HG02973 (cell line): ENCODE results near the gene PCF11.
"Not testable (repeated sequence)": the region's sequence is repeated elsewhere in the genome, so short reads cannot be mapped to it uniquely, and the experiment has no call there.

Experiments used
- ATAC-seq: cut with Tn5 transposase; IDR thresholded peaks from one replicate; pipeline ENCODE4 v1.9.1; 2021; ENCODE audit warnings: moderate library complexity; ENCODE audit not compliant: unreplicated experiment

Gene PCF11, protein sequence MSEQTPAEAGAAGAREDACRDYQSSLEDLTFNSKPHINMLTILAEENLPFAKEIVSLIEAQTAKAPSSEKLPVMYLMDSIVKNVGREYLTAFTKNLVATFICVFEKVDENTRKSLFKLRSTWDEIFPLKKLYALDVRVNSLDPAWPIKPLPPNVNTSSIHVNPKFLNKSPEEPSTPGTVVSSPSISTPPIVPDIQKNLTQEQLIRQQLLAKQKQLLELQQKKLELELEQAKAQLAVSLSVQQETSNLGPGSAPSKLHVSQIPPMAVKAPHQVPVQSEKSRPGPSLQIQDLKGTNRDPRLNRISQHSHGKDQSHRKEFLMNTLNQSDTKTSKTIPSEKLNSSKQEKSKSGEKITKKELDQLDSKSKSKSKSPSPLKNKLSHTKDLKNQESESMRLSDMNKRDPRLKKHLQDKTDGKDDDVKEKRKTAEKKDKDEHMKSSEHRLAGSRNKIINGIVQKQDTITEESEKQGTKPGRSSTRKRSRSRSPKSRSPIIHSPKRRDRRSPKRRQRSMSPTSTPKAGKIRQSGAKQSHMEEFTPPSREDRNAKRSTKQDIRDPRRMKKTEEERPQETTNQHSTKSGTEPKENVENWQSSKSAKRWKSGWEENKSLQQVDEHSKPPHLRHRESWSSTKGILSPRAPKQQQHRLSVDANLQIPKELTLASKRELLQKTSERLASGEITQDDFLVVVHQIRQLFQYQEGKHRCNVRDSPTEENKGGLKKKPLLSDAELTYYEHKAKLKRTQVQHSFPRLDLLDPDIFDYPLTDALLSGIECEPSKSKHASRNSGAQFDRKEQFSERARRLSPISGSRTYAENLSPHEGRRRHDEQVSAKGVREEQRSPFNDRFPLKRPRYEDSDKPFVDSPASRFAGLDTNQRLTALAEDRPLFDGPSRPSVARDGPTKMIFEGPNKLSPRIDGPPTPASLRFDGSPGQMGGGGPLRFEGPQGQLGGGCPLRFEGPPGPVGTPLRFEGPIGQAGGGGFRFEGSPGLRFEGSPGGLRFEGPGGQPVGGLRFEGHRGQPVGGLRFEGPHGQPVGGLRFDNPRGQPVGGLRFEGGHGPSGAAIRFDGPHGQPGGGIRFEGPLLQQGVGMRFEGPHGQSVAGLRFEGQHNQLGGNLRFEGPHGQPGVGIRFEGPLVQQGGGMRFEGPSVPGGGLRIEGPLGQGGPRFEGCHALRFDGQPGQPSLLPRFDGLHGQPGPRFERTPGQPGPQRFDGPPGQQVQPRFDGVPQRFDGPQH (N-terminal part only)

DNA sequence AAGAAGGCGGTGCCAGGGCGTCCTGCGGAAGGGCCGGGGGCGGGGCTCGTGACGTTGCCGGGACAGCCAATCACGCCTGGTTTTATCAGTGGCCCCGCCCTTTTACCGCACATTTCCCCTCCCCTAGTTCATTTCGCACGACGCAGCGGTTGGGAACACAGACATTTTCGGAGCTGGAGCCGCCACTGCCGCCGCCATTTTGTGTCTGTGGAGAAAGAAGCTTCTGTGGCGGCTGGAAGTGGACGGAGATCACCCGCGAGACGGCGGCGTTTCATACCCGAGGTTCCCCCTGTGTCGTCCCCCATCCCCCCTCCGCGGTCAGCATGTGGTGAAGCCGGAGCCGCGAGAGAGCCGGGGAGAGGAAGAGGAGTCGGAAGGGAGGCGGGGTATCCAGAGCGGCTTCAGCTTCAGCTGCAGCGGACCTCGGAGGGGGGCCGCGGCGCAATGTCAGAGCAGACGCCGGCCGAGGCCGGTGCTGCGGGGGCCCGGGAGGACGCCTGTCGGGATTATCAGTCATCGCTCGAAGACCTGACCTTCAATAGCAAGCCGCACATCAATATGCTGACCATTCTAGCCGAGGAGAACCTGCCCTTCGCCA is at the start of gene PCF11:
TSS of gene PCF11 (plus strand) at position 136 of the 598 bp plus-strand sequence. CDS start at position 445, 309 bp downstream.
- ATAC-seq = peak; percentile 6

DNA sequence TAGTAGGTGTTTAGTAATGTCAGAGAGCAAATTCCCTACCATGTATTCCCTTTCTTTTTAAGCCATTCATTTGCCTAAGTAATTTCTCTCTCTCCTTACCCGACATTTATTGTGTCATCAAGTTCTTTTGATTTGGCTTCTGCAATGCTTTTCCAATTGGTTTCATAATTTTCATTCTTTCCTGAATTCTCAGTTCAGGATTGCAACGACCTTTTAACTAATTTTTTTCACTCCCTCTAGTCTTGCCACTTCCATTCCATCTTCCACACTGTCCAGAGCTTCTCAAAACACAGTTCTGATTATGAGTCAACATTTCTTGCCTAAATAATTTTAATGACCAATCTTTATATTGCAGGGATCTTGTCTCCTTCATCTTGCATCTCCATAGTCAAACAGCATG is 44.0 kb upstream of the PCF11 start:
- ATAC-seq = no peak

DNA sequence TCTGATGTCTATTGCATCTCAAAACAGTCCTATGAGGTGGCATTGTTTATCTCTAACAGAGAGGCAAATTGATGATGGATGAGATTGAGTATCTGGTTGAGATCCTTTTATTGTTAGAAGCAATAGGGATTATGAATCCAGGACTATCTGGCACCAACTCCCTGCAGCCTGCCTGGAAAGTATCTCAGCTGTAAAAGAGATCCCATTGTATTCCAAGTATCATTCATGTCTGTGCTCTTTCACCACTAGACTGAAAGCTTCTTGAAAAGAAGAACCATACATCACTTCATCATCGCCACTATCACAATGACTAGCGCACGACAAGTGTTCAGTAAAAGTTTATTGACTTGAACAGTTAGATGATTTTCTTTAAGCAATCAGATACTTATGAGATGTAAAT is 41.9 kb upstream of the PCF11 start:
- no peak for ATAC-seq

DNA sequence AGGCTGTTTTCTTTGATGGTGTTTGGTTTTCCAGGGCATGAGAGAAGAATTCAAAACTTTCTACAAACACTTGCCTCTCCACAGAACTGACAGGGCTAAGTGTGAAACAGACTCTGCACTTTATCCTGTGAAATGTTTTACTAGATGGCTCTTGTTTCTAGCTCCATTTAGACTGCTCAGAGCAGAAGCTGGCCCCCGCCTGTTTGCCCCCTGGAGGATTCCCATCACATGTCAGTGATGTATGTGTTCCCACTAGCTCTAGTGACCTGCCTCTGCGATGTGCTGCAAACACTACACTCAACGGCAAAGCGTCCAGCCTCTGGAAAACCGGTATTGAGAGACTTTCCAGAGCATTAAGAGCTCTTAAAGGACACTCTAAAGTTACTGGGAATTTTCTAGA is 41.4 kb upstream of the PCF11 start:
- no peak for ATAC-seq

DNA sequence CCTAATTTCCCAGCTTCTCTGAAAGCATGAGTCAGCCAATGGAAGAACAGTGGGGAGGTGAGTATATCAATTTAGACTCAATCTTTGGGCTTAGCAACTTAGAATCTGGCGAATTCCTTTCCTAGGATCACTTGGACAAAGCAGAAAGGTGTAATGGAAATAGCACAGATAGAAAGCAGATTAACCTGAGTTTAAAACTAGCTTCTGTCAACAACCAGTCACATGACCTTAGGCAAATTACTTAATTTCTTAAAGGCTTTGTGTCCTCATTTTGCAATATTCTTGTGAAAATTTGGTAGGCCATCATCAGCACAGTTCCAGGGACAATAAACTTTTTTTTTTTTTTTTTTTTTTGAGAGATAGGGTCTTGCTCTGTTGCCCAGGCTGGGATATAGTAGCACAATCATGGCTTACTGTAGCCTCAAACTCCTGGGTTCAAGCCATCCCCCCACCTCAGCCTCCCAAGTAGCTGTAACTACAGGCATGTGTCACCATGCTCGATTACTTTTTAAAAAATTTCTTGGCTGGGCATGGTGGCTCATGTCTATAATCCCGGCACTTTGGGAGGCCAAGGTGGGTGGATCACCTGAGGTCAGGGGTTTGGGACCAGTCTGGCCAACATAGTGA is 40.8 kb upstream of the PCF11 start:
- no peak for ATAC-seq

DNA sequence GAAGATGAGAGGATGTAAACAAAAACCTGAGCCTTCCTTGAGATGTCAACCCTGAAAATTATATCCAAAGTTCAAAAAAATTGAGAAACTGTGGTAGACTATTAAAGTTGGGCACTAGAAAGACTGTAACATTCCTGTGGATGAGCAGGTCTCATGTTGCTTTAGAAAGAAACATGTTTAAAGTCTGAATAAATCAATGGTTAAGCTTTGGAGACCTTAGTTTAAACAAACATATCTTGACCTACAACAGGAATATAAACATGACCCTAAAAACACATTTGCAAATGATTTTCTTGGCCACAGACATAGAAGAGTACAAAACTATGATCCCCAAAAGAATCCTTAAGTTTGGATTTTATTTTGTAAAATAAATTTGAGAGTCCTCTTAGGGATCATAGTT is 38.1 kb upstream of the PCF11 start:
- no peak for ATAC-seq

DNA sequence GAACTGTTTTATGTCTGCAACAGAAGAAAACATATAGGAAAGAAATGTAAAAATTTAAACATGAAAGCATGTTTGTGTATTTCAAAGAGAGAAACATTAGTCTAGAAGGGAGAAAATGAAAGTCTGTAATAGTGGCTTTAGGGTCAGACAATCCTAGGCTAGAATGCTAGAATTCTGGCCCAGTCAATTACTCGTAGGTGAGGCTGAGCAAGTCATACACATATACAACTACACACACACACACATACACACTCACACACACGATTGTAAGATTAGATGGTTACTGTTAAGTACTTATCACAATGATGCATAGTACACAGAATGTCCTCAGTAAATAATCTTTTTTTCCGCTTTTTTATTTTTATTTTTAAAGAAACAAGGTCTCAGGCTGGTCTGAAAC is 37.7 kb upstream of the PCF11 start:
- no peak for ATAC-seq

DNA sequence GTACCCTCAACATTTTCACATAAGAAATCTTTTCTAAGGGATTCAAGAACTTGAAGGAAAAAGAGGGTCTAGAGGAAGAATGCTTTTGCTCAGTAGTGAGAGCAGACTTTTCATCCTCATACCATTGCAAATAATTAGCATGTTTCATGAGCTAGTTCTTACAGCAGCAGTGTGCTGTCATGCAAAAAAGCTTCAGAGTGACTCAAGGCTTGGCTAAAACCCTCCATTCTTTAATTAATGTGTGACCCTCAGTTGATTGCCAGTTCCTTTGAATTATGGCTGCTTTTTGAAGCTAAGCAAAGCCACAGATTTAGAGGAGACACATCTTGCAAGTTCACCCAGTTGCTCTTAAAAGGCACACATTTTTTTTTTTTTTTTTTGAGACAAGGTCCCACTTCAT is 36.6 kb upstream of the PCF11 start:
- ATAC-seq = no peak

DNA sequence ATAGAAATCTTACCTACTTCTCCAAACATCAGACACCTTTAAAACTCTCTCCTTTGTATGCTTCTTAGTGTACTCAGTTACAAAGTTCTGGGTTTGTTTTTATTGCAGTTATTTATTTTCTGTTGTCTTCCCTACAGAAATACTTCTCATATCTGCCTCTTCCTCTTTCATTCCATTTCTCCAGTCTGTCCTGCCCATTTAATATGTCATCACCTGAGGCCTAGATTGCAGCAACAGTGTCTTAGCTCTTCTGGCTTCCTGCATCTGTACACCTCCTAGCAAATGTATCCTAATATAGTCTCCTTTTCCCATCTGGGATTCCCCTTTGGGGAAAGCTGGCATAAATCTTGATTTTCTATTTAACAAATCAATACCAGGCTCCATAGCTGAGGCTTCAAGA is 34.9 kb upstream of the PCF11 start:
- no peak for ATAC-seq

DNA sequence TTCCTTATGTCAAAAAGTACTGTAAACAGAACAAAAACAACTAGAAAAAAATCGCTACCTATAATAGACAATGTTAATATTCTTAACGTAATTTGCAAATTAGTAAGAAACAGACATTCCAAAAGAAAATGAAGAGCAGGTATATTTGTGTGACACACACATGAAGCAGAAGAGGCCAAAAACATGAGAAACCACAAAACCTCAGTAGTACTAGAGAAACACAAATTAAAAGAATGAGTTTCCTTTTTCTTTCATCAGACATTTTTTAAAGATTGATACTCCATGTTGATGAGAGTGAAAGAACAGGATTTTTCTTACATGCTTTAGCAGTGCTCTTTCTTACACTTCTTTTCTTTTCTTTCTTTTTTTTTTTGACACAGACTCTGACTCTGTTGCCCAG is 34.2 kb upstream of the PCF11 start:
- ATAC-seq = no peak

DNA sequence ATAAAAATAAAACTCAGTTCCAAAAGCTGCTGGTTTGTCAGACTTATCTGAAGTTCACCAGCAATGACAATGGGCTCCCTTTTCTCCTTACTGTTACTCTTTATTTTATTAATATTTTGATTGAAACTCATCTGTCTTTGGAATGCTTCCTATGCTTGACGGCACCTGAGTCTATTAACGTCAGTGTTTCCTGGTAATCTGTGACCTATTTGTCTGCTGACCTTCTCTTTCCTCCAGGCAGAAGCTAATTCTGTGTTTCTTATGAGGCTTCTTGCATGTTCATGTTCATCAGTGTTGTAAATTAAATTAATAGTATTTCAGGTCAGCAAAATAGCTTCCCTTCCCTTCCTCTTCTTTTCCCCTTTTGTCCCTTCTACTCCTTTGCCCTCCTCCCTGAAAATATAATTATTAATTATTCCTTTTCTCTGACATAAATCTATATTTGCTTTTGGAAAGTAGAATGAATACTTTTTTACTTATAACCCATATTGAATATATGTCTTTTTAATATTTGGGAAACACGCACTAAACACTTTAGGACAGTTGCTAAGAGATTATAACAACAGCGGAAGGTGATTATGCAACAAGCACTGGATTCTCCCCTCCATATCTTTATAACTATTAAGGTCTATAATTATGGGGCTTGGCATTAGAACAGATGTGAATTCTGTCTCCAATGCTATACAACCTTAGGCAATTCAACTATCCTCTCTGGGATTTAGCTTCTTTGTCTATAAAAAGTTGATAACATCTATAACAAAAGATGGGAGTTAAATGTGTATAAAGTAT is 32.1 kb upstream of the PCF11 start:
- no peak for ATAC-seq

DNA sequence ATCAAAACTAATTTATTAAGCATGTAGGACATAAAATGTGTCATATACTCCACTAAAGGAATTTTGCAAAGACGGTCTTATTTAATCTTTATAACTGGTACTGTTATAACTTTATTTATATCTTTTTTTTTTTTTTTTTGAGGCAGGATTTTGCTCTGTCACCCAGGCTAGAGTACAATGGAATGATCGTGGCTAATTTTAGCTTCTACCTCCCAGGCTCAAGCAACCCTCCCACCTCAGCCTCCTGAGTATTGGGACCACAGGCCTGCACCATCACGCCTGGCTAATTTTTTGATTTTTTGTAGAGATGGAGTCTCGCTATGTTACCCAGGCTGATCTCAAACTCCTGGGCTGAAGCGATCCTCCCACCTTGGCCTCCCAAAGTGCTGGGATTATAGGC is 31.4 kb upstream of the PCF11 start:
- no peak for ATAC-seq

DNA sequence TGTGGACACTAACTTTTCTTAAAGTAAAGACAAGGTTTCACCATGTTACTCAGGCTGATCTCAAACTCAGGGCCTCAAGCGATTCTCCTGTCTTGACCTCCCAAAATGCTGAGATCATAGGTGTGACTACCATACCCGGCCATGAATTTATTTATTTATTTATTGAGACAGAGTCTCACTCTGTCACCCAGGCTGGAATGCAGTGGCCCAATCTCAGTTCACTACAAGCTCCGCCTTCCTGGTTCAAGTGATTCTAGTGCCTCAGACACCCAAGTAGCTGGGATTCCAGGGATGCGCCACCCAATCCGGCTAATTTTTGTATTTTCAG is 29.7 kb upstream of the PCF11 start:
- ATAC-seq = no peak

DNA sequence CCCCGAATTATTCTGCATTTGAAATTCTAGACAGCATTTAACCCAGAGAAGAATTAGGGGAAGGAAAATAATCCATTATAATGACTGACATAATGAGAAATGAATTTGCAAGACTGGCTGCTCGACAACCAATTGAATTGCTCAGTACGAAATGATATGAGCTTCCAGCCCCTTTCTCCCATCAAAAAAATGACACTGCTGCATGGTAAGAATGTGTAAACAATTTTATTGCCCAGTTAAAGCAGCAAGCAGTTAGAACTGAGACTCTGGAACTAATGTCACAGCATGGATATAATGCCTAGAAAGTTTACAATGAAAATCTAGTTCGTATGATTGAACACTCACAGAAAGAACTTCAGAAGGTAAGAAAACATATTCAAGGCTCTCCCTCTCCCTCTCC is 24.7 kb upstream of the PCF11 start:
- ATAC-seq = no peak

DNA sequence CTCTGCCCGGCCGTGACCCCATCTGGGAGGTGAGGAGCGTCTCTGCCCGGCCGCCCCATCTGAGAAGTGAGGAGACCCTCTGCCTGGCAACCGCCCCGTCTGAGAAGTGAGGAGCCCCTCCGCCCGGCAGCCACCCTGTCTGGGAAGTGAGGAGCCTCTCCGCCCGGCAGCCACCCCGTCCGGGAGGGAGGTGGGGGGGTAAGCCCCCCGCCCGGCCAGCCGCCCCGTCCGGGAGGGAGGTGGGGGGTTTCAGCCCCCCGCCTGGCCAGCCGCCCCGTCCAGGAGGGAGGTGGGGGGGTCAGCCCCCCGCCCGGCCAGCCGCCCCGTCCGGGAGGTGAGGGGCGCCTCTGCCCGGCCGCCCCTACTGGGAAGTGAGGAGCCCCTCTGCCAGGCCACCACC is 23.7 kb upstream of the PCF11 start:
- not testable (repeated sequence) for ATAC-seq

DNA sequence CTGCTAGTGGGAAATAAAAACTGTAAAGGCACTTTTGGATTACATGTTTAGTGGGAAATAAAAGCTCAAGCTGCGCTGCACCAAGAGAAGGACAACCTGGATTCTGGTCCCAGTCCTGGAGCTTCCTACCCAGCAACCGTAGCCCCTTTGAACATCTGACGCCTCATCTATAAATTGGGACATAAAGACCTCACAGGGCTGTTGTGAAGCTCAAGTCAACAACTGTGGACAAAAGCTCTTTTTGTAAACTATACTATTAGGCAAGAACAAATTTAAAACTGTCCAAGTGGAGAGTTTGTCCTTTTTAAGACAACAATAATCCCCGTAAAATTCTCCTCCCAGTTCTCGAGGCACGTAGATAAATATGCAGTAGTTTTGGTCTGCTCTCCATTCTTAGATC is 17.6 kb upstream of the PCF11 start:
- no peak for ATAC-seq

DNA sequence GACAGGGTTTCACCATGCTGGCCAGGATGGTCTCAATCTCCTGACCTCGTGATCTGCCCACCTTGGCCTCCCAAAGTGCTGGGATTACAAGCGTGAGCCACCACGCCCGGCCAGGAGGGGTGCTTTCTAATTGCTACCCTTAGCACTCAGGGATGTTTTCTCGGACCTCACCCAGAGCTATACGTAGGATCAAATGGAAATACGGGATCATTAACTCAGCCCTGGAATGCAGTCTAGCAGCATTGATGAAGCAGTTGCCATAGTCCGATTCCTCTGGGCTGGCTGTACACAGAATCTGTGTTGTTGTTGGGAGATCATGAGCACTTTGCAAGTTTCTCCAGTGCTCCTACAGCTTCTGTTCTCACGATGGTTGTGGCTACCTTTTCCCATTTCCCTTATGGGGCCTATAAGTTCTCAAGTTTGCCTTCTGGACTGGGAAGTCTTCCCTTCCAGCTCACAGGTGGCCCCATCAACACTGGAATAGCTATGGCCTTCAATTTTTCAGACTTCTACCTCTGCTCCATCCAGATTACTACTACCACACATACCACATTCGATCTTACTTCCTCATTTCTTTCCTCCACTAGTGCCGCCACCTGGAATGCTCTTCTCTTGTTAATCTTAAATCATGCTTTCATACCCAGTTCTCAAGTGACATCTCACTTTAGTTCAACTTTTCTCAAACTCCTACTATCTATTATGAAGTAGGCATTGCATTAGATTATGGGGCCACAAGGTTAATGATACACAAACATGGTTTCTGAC is 16.1 kb upstream of the PCF11 start:
- peak; percentile 97 for ATAC-seq

DNA sequence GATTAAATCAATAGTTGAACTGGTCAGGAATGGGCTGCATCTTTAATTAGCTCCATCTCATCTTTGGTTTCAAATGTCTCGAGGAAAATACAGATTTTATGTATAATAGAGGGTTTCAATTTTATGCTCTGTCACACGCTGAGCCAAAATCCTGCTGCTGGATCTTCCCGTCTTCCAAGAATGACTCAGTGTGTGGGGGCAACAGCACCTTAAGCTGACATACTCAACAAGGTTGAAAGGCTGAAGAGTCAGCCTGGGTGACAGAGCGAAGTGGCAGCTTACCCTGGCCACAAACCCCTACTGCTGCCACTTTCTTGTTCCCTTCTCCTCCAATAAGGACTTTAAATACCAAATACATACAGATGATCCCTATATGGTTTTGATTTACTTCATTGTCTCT is 9.0 kb upstream of the PCF11 start:
- no peak for ATAC-seq

DNA sequence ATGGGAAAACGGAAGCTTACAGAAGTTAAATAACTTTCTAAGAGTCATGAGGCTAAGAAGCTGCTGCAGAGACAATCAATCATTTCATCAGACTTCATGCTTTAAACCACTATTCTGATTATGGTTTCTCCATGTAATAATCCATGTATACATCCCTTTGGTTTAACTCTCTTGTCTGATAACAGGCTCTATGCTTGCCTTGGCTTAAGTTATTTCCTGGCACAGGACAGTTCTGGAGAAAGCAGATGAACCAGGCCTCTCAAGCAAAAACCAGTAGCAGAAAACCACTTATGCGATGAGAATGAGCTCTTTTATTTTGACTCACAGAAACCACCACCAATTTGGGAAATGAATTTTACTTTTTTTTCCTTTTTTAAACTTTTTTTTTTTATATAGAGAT is 6.5 kb upstream of the PCF11 start:
- no peak for ATAC-seq
